ENCODE measurements around the gene ITGB3.
"Not testable (repeated sequence)": the region's sequence is repeated elsewhere in the genome, so short reads cannot be mapped to it uniquely, and the experiment has no call there.

The ITGB3 gene

DNA sequence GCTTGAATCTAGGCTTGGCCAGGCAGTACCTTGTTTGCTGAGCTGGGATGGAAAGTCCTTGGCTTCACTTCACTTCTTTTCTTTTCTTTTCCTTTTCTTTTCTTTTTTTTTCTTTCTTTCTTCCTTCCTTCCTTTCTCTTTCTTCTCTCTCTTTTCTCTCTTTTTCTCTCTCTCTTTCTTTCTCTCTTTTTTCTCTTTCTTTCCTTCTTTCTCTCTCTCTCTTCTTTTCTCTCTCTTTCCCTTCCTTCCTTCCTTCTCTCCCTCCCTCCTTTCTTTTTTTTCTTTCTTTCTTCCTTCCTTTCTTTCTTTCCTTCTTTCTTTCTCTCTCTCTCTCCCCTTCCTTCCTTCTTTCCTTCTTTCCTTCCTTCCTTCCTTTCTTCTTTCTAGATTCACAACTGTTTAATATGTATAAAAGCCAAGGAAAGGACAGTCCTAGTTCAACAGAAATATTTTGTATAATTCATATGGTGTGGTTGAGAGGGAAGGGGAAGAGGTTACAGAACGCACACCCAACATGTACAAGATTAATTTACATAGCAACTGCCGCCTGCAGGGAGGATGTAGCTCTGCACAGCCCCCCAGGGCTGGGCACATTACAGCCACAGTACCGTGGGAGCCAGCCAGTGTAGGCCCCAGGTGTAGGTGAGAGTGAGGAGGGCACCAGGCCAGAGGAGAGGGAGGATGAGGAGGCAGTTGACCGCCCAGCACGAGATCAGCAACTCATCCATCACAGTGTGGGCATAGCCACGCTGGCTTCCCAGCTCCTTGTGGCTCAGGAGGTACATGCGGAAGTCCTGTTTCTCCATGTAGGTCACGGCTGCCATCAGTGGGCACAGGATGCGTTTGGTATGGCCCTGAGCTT is 9.7 kb upstream of the ITGB3 start:
- no peak for DNase-seq (ENCODE audit: low read depth in 2 of 2, low spot score in 1 of 2)

DNA sequence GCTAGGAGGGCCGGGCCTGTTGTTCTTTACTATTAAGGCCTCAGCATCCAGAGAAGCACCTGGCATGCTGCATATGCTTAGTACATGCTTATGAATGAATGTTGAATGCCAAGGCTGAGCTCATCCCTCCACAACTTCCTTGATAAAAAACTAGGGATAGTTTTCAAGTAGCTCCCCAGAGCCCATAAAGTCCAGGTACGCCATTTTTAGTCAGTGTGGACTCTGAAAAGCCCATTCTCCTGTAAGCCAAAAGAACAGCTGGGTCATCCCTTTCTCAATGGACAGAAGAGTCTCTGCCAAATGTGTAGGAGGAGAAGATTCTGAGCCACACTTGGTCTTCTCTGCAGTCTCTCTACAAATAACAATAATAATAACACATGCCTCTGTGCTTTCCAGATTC is 8.9 kb upstream of the ITGB3 start:
- no peak for DNase-seq (ENCODE audit: low read depth in 2 of 2, low spot score in 1 of 2)

DNA sequence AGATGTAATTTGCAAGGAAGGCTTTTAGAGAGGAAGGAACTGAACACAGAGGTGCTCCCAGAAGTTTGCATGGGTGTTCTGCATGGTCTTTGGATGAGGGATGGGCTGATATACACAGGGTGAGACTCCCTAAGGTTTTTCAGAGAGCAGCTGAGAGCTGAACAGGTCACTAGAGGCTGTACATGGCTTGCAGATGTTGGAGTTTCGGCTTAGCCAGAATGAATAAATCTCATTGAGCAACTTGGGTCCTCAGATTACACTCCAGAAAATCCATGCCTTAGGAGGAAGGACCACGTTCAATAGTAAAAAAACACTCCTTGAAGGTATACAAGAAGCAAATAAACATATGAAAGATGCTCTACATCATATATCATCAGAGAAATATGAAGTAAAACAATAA is 7.5 kb upstream of the ITGB3 start:
- DNase-seq (ENCODE audit: low read depth in 2 of 2, low spot score in 1 of 2): no peak

DNA sequence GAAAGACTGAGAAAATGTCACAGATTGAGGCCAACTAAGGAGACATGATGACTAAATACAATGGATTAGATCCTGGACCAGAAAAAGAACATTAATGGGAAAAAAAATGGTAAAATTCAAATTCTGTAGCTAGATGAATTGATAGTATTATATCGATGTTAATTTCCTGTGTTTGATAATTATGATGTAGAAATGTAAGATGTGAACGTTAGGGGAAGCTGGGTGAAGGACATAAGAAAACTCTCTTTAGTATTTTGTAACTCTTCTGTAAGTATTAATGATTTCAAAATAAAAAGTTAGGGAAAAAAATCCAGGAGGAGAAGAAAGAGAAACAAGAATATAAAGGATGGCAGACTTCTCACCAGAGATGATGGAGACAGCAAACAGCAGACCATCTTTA is 2.8 kb upstream of the ITGB3 start:
- DNase-seq (ENCODE audit: low read depth in 2 of 2, low spot score in 1 of 2): no peak

DNA sequence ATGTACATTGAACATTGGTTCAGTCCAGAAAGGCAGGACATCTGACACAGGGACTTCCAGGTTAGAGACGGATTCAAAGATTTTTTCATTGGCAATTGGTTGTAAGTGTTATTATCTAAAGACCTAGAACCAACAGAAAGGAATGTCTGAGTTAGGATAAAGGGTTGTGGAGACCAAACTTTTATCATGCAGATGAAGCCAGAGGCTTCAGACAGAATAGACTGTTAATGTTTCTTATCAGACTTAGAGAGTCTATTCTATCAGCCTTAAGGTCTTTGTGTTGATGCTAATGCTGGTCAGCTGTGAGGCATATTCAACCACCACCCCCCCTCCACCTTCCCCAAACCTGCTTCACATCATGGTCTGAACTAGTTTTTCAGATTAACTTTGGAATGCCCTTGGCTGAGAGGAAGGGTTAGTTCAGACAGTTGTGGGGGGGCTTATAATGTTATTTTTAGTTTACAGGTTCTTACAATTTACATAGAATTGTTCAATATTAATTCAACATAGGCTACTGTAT is 2.1 kb upstream of the ITGB3 start:
- no peak for DNase-seq (ENCODE audit: low read depth in 2 of 2, low spot score in 1 of 2)

DNA sequence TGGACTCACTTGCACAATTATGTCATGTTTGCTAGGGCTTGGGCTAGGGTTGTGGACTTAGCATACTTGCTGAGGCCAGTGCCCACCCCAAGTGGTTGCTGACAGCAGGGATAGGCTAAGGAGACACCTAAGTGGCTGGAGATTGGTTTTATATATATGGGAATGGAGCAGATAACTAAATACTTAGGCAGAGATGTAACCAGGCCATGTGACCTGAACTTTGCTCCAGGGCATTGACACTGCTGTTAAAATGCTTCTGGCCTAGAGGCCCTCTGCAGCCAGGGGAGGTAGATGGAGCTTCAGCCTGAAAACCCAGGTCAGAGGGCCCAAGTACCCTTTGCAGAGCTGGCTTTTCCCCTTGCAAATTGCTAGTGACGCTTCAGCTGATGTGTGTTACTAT is 1.4 kb upstream of the ITGB3 start:
- DNase-seq (ENCODE audit: low read depth in 2 of 2, low spot score in 1 of 2): no peak

DNA sequence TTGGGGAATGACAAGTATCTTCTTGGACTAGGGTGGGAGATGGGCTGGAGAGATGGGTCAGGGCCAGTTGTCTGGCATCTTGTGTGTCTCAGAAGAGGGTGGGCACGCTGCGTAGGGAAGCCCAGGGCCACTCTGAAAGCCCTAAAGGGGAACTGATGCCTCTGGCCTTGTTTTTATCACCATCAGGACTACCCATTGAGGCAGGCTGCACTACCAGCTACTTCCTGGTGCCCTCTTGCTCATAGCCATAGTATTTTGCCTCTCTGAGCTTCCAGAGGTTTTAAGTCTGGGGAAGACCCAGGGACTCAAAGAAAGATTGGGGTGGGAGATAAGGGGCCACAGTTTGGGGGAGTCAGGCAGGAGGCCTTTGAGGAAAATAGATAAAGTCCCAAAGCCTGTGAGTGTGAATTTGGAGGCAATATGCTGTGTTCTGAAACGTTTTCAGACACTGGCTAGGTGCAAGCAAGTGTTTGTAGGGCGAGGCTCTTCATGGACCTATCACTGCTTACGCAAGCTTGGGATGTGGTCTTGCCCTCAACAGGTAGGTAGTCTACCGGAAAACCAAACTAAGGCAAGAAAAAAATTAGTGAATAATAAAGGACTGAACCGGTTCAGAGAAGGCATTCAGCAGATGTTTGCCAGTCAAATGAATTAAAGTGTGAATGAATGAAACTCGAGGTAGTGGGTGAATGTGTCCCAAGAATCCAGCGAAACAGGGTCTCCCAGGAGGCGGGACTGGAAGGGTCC is 688 bp upstream of the ITGB3 start:
- no peak for DNase-seq (ENCODE audit: low read depth in 2 of 2, low spot score in 1 of 2)

DNA sequence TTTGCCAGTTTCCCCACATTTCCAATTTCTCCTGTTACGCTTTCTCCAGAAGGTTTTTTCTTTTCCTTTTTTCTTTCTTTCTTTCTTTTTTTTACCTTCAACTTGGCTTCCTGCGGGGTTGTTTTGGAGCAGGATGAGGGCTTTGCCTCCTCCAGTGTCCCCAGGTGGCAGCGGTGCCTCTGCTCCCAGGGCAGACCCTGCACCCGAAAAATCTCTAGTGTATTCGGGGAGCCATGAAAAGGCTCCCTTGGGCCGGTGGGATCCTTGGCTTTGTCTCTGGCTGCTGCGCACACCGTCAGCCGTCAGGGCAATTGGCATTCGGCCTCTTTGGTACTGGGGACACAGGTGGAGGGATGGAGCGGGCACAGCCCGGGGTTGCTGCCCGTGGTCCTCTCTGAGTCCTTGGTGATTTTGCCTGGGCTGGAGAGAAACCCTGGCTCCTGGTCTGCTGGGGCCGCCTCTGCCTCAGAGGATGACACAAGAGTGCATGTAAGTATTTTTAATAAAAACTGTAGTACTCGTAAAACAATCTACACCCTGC is 846 bp downstream of the ITGB3 start:
- DNase-seq (ENCODE audit: low read depth in 2 of 2, low spot score in 1 of 2): no peak

DNA sequence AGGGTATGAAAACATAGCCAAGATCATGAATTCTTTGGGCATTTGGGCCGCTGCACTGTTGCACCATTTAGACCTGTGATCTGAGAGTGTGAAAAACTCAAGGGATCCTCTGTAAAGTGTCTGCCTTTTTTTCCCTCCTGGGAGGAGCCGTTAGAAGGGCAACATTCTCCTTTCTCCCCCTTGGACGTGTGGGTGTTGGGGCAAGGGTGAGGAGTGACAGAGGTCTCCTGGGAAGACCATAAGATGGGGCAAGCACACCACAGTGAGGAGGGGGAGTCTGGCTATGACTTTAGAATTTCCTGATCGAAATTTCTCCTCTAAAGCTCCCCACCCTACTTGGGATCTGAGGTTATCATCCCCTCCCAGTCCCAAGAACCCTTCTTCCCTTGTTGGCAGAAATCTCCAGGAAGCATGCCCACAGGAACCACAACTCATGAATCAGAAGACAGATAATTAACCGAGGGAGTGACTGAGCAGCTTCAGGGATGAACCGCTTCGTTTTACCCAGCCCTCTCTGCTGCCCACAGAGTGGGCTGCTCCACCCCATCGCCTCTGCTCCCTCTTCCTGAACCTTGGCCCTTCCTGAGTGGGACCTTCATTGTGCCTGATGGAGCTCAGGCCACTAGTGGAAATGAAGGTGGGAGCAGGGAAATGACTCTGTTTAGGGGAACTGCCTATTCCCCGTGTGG is 4.2 kb downstream of the ITGB3 start:
- DNase-seq (ENCODE audit: low read depth in 2 of 2, low spot score in 1 of 2): no peak

DNA sequence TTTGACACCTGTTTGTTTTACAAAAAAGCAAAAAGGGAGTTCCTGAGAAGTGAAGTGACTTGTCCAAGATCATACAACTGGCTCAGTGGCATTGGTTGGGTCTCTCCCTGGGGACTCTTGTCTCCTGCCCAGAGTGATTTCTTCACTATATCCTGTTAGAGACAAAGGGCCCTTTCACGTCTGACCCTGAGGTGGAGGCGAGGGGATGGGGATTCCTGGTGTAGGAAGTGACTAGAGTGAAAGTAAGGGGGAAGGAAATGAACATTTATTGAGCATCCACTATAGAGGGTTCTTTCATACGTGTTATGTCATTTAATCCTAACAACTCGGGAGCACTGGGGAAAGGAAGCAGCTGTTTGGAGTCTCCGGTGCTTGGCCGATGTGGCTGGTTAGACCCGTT is 9.0 kb downstream of the ITGB3 start:
- DNase-seq (ENCODE audit: low read depth in 2 of 2, low spot score in 1 of 2): no peak

DNA sequence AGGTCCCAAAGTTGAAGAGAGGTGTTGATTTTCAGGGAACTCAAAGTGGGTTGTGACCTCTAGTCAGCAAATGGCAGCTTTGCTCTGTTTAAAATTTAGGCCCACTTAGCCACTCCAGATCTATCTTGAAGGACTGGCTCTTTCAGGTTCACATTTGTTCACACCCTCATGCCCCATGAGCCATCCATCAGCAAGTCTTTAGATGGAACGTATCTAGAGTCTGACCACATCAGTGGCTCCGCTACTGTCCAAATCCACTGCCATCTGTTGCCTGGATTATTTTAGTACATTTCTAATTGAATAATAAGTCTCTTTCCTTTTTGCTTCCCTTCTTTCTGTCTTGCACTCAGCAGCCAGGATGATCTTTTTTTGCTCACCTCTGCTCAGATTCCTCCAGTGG is 10.5 kb downstream of the ITGB3 start:
- DNase-seq (ENCODE audit: low read depth in 2 of 2, low spot score in 1 of 2): no peak

DNA sequence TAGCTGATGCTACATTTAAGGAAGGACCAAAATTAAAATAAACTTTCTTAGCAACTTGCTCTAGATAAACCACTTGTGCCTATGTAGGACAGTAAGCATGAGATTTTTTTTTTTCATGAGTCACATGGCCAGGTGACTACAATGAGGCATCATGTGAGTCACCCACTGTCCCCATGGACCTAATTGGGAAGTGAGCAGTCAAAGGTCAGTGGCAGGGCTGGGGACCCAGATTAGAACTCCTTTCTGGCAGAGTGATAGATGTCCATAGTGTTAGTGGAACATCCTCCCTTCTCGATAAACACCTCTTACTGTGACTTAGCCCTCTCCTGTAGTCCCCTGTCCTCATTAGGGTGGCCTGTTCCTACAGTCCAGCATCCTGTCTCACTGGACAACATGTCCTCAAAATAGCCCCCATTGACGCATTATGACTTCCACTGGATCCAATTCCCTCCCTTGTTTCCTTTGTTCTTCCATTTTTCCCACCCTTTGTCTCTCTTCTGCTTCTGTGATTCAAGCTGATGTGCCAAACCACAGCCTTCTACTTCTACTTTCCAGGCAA is 12.4 kb downstream of the ITGB3 start:
- no peak for DNase-seq (ENCODE audit: low read depth in 2 of 2, low spot score in 1 of 2)

DNA sequence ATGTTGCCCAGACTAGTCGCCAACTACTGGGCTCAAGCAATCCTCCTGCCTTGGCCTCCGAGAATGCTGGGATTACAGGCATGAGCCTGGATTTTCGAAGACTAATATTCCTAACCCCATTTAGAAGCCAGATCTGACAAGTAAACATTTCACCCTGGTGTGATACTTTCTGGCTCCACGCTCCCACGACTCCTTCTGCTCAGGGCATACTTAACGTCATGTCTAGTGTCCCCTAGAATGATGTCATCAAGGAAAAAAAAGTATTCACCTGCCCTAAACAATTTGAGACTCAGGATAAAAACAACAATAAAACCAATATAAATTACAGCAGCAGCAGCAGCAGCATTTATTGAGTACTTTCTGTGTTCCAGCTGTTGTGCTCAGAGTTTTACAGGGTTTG is 13.2 kb downstream of the ITGB3 start:
- DNase-seq (ENCODE audit: low read depth in 2 of 2, low spot score in 1 of 2): no peak

DNA sequence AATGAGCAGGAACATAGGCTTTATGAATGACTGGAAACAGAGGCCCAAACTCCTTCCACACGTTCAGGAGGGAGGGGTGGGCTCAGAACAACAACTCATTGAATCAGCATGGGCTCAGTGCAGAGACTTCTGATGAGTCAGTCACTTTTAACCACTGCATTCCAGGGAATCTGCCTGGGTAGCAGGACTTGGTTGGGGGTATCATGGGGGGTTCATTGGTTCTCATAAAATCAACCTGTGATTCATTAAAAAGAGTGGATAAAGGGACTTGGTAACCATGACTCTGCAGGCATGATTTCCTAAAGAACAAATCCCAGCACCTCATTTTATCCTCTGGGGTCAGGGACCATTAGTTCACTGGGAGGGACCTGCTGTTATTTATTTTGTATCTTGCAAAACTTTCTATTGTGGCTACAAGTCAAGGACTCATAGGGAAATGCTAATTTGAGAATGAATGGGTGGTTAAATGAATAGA is 13.8 kb downstream of the ITGB3 start:
- no peak for DNase-seq (ENCODE audit: low read depth in 2 of 2, low spot score in 1 of 2)

DNA sequence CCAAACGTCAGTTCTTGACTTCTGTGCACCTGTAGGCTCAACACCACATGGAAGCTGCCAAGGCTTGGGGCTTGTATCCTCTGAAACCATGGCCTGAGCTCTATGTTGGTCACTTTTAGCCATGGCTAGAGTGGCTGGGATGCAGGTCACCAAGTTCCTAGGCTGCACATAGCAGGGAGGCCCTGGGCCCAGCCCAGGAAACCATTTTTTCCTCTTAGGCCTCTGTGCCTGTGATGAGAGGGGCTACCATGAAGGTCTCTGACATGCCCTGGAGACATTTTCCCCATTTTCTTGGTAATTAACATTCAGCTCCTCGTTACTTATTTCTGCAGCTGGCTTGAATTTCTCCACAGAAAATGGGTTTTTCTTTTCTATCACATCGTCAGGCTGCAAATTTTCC is 15.3 kb downstream of the ITGB3 start:
- not testable (repeated sequence) for DNase-seq (ENCODE audit: low read depth in 2 of 2, low spot score in 1 of 2)

DNA sequence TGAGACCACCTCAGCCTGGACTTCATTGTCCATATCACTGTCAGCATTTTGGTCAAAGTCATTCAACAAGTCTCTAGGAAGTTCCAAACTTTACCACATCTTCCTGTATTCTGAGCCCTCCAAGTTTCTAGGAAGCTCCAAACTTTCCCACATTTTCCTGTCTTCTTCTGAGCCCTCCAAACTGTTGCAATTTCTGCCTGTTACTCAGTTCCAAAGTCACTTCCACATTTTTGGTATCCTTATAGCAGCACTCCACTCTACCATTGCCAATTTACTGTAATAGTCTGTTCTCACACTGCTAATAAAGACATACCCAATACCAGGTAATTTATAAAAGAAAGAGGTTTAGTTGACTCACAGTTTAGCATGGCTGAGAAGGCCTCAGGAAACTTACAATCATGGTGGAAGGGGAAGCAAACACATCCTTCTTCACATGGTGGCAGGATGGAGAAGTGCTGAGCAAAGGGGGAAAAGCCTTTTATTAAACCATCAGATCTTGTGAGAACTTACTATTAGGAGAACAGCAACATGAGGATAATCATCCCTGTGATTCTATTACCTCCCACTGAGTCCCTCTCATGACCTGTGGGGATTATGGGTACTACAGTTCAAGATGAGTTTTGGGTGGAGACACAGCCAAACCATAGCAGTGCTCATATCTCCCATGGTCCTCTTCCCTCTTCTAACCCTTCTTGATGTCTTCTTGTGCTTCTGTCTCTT is 16.1 kb downstream of the ITGB3 start:
- DNase-seq (ENCODE audit: low read depth in 2 of 2, low spot score in 1 of 2): not testable (repeated sequence)

DNA sequence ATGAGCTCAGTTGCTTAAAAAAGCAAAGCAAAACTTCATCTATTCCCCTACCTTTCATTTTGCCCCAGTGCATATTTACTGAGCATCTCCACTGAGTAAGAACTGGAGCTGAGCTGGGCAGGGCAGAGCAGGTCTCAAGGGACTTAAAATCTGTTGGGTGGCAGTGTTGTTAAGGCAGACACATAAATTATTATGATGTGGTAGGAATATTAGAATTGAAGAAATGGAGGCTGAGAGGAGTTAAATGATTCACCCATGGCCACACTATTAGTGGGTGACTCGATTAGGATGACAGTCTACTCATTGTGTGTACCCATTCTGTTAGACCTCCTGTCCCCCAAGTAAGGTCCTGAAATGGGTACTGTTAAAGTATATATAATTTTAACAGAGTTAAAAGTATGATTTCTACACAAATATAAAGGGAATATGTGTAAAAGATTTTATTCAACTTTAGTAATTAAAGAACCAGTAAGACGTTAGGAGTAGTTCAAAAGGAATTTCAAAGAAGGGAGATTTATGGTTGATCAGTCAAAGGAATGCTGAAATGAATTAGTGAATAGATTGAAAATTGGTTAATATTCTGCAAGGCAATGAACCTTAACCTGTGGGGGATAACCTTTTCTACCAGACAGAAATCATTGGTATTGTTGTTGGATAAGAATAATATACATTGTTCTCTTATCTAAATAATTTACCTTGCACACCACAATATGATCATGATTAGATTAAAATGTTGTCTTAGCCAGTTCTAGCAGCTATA is 17.5 kb downstream of the ITGB3 start:
- no peak for DNase-seq (ENCODE audit: low read depth in 2 of 2, low spot score in 1 of 2)

DNA sequence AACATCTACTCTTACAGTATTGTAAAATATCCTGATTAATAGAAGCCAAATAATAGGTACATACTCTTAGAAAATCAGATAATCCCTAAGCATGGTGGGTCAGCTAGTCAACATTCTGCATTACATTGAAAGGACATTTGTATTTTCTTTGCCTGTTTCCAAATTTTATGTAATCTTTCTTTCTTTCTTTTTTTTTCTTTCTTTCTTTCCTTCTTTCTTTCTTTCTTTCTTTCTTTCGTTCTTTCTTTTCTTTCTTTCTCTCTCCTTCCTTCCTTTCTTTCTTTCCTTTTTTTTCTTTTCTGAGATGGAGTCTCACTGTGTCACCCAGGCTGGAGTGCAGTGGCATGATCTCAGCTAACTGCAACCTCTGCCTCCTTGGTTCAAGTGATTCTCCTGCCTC is 18.9 kb downstream of the ITGB3 start:
- no peak for DNase-seq (ENCODE audit: low read depth in 2 of 2, low spot score in 1 of 2)

DNA sequence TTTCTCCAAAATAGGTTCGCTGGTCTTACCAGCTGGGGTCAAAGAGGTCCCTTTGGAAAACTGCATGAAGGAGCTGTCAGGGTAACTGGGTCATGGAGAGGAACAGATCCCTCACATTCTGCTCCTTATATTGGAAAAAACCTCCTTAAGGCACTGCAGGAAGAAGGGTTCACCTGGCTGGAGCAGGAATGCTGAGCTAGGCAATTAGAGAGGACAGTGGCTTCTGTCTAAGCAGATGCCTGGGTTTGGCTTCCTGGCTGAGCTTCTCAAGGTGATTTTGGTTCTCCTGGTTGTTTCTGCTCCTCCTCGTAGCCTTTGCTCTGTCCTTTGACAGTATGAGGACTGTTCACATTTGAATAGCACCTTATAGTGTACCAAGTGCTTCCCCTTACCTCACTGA is 19.6 kb downstream of the ITGB3 start:
- DNase-seq (ENCODE audit: low read depth in 2 of 2, low spot score in 1 of 2): no peak

All from stimulated activated CD8-positive, alpha-beta memory T cell treated with anti-CD3 and anti-CD28 coated beads, Interleukin-4, amount 100 ng/mL, for 1 hour (primary cell).